H9 (cell line): Measurements from ENCODE around the gene TMEM51. TPM values are rescaled to one million over a fixed set of nuclear protein-coding genes. Genes with fewer than 3 reads are reported as not detected.

ENCODE experiments used
- DNase-seq: peaks from one replicate; pipeline ENCODE4 v3.0.0-alpha.2; 2017
- H2AFZ ChIP-seq: one replicate; pipeline ENCODE4 v1.6.1; 2013; ENCODE audit warnings: mild to moderate bottlenecking, low read length, control low read depth, moderate library complexity
- H2AK5ac ChIP-seq: 2 replicates; pipeline ENCODE4 v1.6.1; 2013; ENCODE audit warnings: low read length, control low read depth, mixed read lengths; ENCODE audit not compliant: insufficient read length
- H2BK120ac ChIP-seq: one replicate; pipeline ENCODE4 v1.6.1; 2013; ENCODE audit warnings: low read depth, mild to moderate bottlenecking, low read length, control low read depth, inconsistent platforms; ENCODE audit not compliant: poor library complexity, severe bottlenecking
- H2BK12ac ChIP-seq: 2 replicates; pipeline ENCODE4 v1.6.1; 2013; ENCODE audit warnings: low read length, control low read depth, mixed read lengths, low read depth; ENCODE audit not compliant: insufficient read length
- H2BK15ac ChIP-seq: 2 replicates; pipeline ENCODE4 v1.6.1; 2013; ENCODE audit warnings: low read depth, low read length, control low read depth
- H2BK20ac ChIP-seq: one replicate; pipeline ENCODE4 v1.6.1; 2013; ENCODE audit warnings: low read depth, mild to moderate bottlenecking, low read length, control low read depth, inconsistent platforms; ENCODE audit not compliant: poor library complexity, severe bottlenecking
- H2BK5ac ChIP-seq: 2 replicates; pipeline ENCODE4 v1.6.1; 2013; ENCODE audit warnings: low read length, control low read depth, mixed read lengths; ENCODE audit not compliant: insufficient read length
- H3K14ac ChIP-seq: 2 replicates; pipeline ENCODE4 v1.6.1; 2013; ENCODE audit warnings: low read length, control low read depth; ENCODE audit not compliant: insufficient read depth
- H3K18ac ChIP-seq: 2 replicates; pipeline ENCODE4 v1.6.1; 2013; ENCODE audit warnings: low read depth, mild to moderate bottlenecking, mixed read lengths, low read length, control low read depth; ENCODE audit not compliant: insufficient read length
- H3K23ac ChIP-seq: 2 replicates; pipeline ENCODE4 v1.6.1; 2013; ENCODE audit warnings: low read length, control low read depth, mixed read lengths, low read depth; ENCODE audit not compliant: insufficient read length
- H3K23me2 ChIP-seq: 2 replicates; pipeline ENCODE4 v1.6.1; 2013; ENCODE audit warnings: low read depth, mild to moderate bottlenecking, mixed read lengths, low read length, control low read depth; ENCODE audit not compliant: insufficient read length, poor library complexity, severe bottlenecking
- H3K27ac ChIP-seq: 2 replicates; pipeline ENCODE4 v1.5.1; 2013; ENCODE audit warnings: low read length, control low read depth, mixed read lengths, low read depth; ENCODE audit not compliant: insufficient read length
- H3K27me3 ChIP-seq: 2 replicates; pipeline ENCODE4 v1.6.1; 2013; ENCODE audit warnings: low read length, control low read depth, inconsistent platforms; ENCODE audit not compliant: insufficient read depth
- H3K4ac ChIP-seq: 2 replicates; pipeline ENCODE4 v1.6.1; 2013; ENCODE audit warnings: low read depth, mild to moderate bottlenecking, control low read depth, inconsistent platforms, low read length, moderate library complexity
- H3K4me1 ChIP-seq: 2 replicates; pipeline ENCODE4 v1.6.1; 2013; ENCODE audit warnings: low read length, control low read depth, inconsistent platforms; ENCODE audit not compliant: insufficient read depth
- H3K4me2 ChIP-seq: 2 replicates; pipeline ENCODE4 v1.6.1; 2013; ENCODE audit warnings: low read length, control low read depth, mixed read lengths; ENCODE audit not compliant: insufficient read length, insufficient read depth
- H3K56ac ChIP-seq: 2 replicates; pipeline ENCODE4 v1.6.1; 2013; ENCODE audit warnings: low read depth, mild to moderate bottlenecking, mixed read lengths, low read length, control low read depth; ENCODE audit not compliant: insufficient read length
- H3K79me1 ChIP-seq: 2 replicates; pipeline ENCODE4 v1.6.1; 2013; ENCODE audit warnings: low read depth, mild to moderate bottlenecking, moderate library complexity, low read length, control low read depth, inconsistent platforms; ENCODE audit not compliant: insufficient read depth, poor library complexity, severe bottlenecking
- H3K79me2 ChIP-seq: 2 replicates; pipeline ENCODE4 v1.6.1; 2013; ENCODE audit warnings: low read length, control low read depth, inconsistent platforms; ENCODE audit not compliant: insufficient read depth
- H3K9ac ChIP-seq: 2 replicates; pipeline ENCODE4 v1.6.1; 2013; ENCODE audit warnings: low read length, control low read depth, mixed read lengths; ENCODE audit not compliant: insufficient read length; ENCODE audit errors: extremely low read depth
- H3K9me3 ChIP-seq: one replicate; pipeline ENCODE4 v1.6.1; 2013; ENCODE audit warnings: low read depth, low read length, inconsistent platforms; ENCODE audit not compliant: control insufficient read depth
- H3T11ph ChIP-seq: one replicate; pipeline ENCODE4 v1.6.1; 2013; ENCODE audit warnings: mild to moderate bottlenecking, low read length, control low read depth, inconsistent platforms
- H4K20me1 ChIP-seq: one replicate; pipeline ENCODE4 v1.6.1; 2013; ENCODE audit not compliant: control insufficient read depth, insufficient read length, insufficient read depth
- H4K5ac ChIP-seq: 2 replicates; pipeline ENCODE4 v1.6.1; 2013; ENCODE audit warnings: low read depth, mild to moderate bottlenecking, mixed read lengths, low read length, control low read depth; ENCODE audit not compliant: insufficient read length
- H4K8ac ChIP-seq: replicated peaks from 2 replicates; pipeline ENCODE4 v1.6.1; 2013; ENCODE audit warnings: low read length, control low read depth, mixed read lengths, low read depth; ENCODE audit not compliant: insufficient read length
- H4K91ac ChIP-seq: 2 replicates; pipeline ENCODE4 v1.6.1; 2013; ENCODE audit warnings: low read depth, mild to moderate bottlenecking, moderate library complexity, mixed read lengths, low read length, control low read depth; ENCODE audit not compliant: insufficient read length
- H3K27ac Mint-ChIP-seq, 3 experiments: 2 replicates in 2 of 3; 3 replicates in 1 of 3; pipeline ENCODE4 v1.8.0; 2020 to 2021; ENCODE audit warnings: mixed read lengths in 3 of 3, mild to moderate bottlenecking in 1 of 3, moderate library complexity in 1 of 3
- H3K27me3 Mint-ChIP-seq: 2 replicates; pipeline ENCODE4 v1.8.0; 2021; ENCODE audit warnings: low read depth, mild to moderate bottlenecking, moderate library complexity, mixed read lengths
- H3K36me3 Mint-ChIP-seq, 3 experiments: 2 replicates in 2 of 3; 3 replicates in 1 of 3; pipeline ENCODE4 v1.8.0; 2020 to 2021; ENCODE audit warnings: low read depth in 3 of 3, mixed read lengths in 3 of 3; ENCODE audit not compliant: insufficient read depth in 1 of 3
- H3K4me1 Mint-ChIP-seq, 2 experiments: 2 replicates each; pipeline ENCODE4 v1.8.0; 2020; ENCODE audit warnings: mixed read lengths in 2 of 2
- H3K4me3 Mint-ChIP-seq, 2 experiments: 2 replicates in 1 of 2; 3 replicates in 1 of 2; pipeline ENCODE4 v1.8.0; 2020 to 2021; ENCODE audit warnings: mild to moderate bottlenecking in 2 of 2, mixed read lengths in 2 of 2, moderate library complexity in 1 of 2
- H3K9me3 Mint-ChIP-seq, 2 experiments: 2 replicates in 1 of 2; 3 replicates in 1 of 2; pipeline ENCODE4 v1.8.0; 2020; ENCODE audit warnings: mild to moderate bottlenecking in 2 of 2, mixed read lengths in 2 of 2, moderate library complexity in 1 of 2
- CTCF ChIP-seq: fragments of 200-600 bp; sonication (generic); conservative IDR thresholded peaks from 3 replicates; pipeline ENCODE4 v1.8.0; 2021; ENCODE audit warnings: antibody characterized with exemption, mild to moderate bottlenecking
- WGBS: extraction: QIAGEN DNeasy Blood & Tissue Kit; methylation state at CpG from one replicate; pipeline ENCODE4 v1.1.7; 2013; ENCODE audit warnings: missing lambda C conversion rate, low lambda C conversion rate, mixed read lengths; ENCODE audit not compliant: insufficient read length; ENCODE audit errors: extremely low coverage; 5-methylcytosine and 5-hydroxymethylcytosine counted together
- total RNA-seq: library from RNA; stranded (reverse); gene quantifications from 2 replicates; pipeline ENCODE4 v1.2.1, GENCODE V29; 2021

TMEM51 gene
- total RNA-seq, 1 experiment from 2014 or later: 4.6 TPM

GRCh38 chr1:15262003-15262377 is 108.4 kb downstream of the TMEM51 start:
- Histone ChIP-seq H4K8ac (no peak overlapping the region), H3T11ph (no peak overlapping the region), H3K23me2 (no peaks in the 10 kb centered on the region), H3K9me3 (no peaks in the 10 kb centered on the region), H3K27ac (no peak overlapping the region), H2BK12ac (no peak overlapping the region), H3K4me1 (no peaks in the 10 kb centered on the region), H3K9ac (no peak overlapping the region), H2BK20ac (no peak overlapping the region), H2BK15ac (no peak overlapping the region), H3K4ac (no peak overlapping the region), H4K20me1 (no peaks in the 10 kb centered on the region), H2BK5ac (no peak overlapping the region), H4K5ac (no peak overlapping the region), H3K56ac (no peak overlapping the region), H2BK120ac (no peak overlapping the region), H4K91ac (no peak overlapping the region), H2AK5ac (no peak overlapping the region), H3K14ac (no peak overlapping the region), H3K79me1 (no peaks in the 10 kb centered on the region), H3K23ac (no peak overlapping the region), H2AFZ (no peak overlapping the region), H3K79me2 (no peaks in the 10 kb centered on the region), H3K27me3 (no peaks in the 10 kb centered on the region), H3K4me2 (no peak overlapping the region), H3K18ac (no peak overlapping the region)
- Mint-ChIP-seq H3K4me3 (no peak overlapping the region), H3K4me1 (peaks cover 14 to 18% of the 10 kb centered on the region in 2 experiments), H3K27ac (no peak overlapping the region), H3K27me3 (peaks cover 11% of the 10 kb centered on the region), H3K36me3 (no peaks in the 10 kb centered on the region), H3K9me3 (0 out of 5 replicates have a peak, but pooled peaks cover 0 to 3% of the 10 kb centered on the region in 2 experiments)
- no peak for TF ChIP-seq CTCF
- DNase-seq: no peak
- no CpG with 5 or more reads among the region's 2 CpGs for WGBS
